Activated CD4-positive, CD25-positive, alpha-beta regulatory T cell treated with anti-CD3 and anti-CD28 coated beads, Interleukin-2, amount 50 U/mL, for 24 hours (primary cell): ENCODE results near the gene CACUL1.
"Not testable (repeated sequence)": the region's sequence is repeated elsewhere in the genome, so short reads cannot be mapped to it uniquely, and the experiment has no call there.

Experiments
- ATAC-seq, 2 donors: fragments of 150-1000 bp; cut with Tn5 transposase; one replicate each; pipeline ENCODE4 v1.10.0; 2021; ENCODE audit warnings: mild to moderate bottlenecking in 1 of 2, moderate library complexity in 1 of 2

CACUL1 gene

DNA sequence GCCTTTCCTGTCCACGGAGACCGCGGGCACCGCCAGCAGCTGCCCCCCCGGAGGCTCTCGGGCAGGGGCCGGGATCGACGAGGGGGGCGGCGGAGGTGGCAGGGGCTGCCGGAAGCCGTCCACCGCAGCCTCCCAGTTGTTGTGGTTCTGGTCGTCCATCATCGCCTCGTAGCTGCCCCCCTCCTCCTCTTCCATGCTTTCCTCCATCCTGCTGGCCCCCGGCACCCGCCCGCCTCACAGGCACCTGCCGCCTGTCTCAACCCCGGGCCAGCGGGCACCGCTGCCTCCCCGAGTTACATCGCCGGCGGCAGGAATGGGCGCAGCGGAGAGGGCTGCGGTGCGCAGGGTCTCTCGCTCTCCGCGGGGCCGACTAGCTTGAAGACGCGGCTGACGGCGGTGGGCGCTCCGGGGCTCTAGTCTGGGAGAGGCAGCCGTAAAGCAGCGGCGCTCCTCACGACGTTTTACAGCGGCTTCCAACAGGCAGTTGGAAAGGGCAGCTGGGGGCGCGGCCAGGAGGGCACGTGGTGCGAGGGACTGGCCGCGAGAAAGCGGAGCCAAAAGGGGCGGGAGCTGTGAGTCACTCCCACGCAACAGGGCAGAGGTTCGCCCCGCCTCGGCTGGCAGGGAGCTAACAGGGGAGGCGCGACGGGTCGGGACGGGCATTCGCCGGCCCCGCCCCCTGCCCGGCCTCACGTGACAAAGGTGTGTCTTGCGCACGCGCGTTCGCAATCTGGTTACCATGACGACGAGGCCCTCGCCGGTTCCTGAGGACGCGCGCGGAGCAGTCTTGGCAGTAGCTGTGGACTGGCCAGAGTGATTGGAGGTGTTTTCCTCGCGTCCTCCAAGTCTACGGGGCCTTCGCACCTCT lies at the start of gene CACUL1:
Gene CACUL1, minus strand, starts transcription at position 415 of the 868 bp plus-strand sequence. Its CDS starts 208 bp downstream, at position 207.
- peak; percentile 96 to 97 for ATAC-seq

DNA sequence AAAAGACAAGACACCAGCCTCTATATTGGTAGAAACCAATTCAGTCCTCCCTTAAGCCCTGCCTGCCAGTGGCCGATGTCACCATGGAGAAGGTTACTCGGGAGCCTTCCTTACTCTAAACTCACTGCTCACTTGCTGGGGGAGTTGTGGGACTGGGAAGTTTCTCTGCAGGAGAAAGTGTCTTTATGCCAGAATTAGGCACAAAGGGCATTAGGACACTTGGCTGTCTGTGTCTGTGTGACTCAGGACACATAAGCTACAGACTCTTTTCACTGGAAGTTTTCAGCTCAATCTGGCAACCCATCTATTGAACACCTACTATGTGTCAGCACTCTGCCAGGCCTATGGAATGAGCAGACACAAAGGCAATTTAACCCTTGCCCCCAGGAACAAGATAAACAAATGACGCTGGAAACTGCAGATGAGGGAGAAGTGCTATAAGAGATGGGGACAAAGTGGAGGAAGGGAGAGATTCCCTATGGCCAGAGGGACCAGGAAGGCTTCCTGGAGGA lies 49.5 kb upstream of the CACUL1 start:
- no peak for ATAC-seq

DNA sequence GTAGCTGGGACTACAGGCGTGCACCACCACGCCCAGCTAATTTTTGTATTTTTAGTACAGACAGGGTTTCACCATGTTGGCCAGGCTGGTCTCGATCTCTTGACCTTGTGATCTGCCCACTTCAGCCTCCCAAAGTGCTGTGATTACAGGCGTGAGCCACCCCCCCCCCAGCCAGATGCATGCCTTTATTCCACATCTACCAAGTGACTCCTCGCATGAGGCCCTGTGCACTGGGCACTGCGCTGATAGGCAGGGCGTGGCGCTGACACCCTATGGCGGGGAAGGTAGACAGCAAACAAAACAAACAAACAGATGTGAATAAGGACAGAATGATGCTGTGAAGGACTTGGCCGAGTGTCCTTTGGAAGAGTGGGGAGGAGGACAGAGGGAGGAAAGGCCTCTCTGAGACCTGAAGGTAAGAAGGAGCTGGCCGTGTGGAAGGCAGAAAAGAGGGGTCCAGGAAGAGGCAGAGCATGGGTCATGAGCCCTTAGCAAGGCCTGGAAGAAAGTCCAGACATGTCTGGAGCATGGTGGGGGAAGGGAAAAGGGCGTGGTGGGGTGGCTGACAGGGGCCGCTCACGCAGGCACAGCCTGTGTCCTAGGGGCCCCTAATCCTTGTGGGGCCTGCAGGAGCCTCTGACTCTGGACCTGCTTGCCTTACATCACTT lies 47.5 kb upstream of the CACUL1 start:
- no peak for ATAC-seq

DNA sequence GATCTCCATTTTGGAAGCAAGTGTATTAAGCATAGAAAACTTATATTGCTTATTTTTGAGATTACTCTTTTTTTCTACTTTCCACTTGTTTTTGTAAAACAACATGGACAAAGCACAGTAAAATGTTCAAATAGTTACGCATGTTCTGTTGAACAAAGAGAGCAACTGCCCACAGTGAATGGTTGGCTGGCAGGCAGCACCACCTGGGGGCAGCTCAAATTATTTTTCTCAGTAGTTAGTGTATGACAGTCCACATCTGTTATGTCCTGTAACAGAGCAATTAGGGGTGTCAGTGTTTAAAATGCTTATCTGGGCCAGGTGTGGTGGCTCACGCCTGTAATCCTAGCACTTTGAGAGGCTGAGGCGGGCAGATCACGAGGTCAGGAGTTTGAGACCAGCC lies 46.1 kb upstream of the CACUL1 start:
- no peak for ATAC-seq

GRCh38 chr10:118799777-118800176 lies 45.0 kb upstream of the CACUL1 start:
- peak in 1 of 2 donors; percentile 48 for ATAC-seq

DNA sequence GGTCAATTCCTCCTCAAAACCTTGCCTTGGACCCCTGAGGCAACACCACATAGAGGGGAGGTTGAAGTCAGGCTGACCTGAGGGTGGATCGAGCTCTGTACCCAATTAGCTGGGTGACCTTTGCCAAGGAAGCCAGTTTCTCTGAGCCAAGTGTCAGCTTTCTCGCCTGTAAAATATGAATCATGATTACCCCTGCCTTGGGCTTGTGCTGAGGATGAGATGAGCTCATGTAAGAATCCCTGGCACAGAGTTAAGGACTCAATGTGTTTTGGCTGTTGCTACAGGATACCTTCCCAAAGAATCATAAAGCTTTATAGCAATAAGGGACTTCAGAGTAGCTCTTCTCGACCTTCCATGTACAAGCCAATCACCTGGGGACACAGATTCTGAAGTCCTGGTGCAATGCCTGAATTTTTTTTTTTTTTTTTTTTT lies 43.5 kb upstream of the CACUL1 start:
- no peak for ATAC-seq

DNA sequence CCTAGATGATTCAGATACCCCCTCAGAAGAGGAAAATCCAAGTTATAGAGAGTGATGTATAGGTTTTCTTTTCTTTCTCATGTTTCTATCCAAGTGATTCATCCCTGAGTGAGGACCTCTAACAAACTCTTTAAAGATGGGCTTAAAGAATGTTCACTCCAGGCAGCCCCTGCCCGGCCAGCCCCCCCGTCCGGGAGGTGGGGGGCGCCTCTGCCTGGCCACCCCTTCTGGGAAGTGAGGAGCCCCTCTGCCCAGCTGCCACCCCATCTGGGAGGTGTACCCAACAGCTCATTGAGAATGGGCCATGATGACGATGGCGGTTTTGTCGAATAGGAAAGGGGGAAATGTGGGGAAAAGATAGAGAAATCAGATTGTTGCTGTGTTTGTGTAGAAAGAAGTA lies 40.2 kb upstream of the CACUL1 start:
- not testable (repeated sequence) for ATAC-seq

GRCh38 chr10:118793545-118793944 lies 38.8 kb upstream of the CACUL1 start:
- no peak for ATAC-seq

GRCh38 chr10:118792526-118792925 lies 37.8 kb upstream of the CACUL1 start:
- ATAC-seq = no peak

DNA sequence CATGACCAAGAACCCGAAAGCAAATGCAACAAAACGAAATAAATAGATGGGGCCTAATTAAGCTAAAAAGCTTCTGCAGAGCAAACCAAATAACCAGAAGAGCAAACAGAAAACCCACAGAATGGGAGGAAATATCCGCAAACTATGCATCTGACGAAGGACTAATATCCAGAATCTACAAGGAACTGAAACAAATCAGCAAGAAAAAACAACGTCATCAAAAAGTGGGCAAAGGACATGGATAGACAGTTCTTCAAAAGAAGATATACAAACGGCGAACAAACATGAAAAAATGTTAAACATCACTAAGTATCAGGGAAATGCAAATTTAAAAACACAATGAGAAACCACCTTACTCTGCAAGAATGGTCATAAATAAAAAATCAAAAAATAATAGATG lies 35.3 kb upstream of the CACUL1 start:
- no peak for ATAC-seq

GRCh38 chr10:118785551-118785950 lies 30.8 kb upstream of the CACUL1 start:
- no peak for ATAC-seq

- ATAC-seq = no peak
Observed at GRCh38 chr10:118783776-118784545, 29.2 kb upstream of the CACUL1 start.

DNA sequence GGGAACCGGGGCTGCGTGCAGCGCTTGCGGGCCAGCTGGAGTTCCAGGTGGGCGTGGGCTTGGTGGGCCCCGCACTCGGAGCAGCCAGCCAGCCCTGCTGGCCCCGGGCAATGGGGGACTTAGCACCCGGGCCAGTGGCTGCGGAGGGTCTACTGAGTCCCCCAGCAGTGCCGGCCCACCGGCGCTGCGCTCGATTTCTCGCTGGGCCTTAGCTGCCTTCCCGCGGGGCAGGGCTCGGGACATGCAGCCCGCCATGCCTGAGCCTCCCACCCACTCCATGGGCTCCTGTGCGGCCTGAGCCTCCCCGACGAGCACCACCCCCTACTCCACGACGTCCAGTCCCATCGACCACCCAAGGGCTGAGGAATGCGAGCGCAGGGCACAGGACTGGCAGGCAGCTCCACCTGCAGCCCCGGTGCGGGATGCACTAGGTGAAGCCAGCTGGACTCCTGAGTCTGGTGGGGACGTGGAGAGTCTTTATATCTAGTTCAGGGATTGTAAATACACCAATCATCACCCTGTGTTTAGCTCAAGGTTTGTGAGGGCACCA lies 28.2 kb upstream of the CACUL1 start:
- ATAC-seq = not testable (repeated sequence)

- ATAC-seq = no peak
Observed at GRCh38 chr10:118781541-118781940, 26.8 kb upstream of the CACUL1 start.

DNA sequence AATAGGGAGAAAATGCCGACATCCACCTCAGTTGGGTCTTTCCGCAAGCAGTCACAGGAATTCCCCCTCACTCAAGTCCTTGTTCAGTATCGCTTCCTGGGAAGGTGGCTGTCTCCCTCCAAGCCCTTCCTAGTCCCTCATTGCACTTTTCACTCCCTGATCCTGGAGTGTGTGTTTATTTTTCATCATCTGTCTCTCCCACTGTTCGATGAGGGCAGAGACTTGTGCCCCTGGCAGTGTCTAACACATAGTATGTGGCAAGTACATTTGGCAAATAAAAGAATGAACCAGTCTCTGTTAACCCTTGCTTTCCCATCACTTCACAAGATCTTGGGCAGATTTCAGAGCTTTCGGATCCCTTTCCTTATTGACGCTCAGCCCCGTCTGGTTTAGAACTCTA lies 24.0 kb upstream of the CACUL1 start:
- ATAC-seq = no peak

- no peak for ATAC-seq
Observed at GRCh38 chr10:118776960-118777359, 22.2 kb upstream of the CACUL1 start.

GRCh38 chr10:118776033-118776432 lies 21.3 kb upstream of the CACUL1 start:
- ATAC-seq = no peak

GRCh38 chr10:118775478-118775877 lies 20.7 kb upstream of the CACUL1 start:
- ATAC-seq = no peak

GRCh38 chr10:118773041-118773440 lies 18.3 kb upstream of the CACUL1 start:
- ATAC-seq = no peak

DNA sequence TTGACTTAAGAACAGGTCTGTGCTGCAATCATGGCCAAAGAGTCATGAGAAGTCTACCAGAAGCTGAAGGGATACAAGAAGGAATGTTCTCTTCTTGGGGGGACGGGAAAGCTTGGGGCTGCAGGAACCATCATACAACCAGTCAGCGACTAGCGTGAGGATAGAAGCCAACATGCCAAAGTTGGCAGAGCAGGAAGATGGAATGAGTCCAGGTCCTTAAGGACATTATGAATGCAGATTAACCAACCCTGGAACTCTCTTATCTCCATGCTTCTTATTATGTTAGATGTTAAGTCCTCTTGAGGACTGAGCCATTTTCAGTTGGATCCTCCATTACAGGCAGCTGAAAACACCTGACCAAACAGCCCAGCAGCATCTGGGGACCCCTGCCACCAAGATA lies 17.2 kb upstream of the CACUL1 start:
- no peak for ATAC-seq

DNA sequence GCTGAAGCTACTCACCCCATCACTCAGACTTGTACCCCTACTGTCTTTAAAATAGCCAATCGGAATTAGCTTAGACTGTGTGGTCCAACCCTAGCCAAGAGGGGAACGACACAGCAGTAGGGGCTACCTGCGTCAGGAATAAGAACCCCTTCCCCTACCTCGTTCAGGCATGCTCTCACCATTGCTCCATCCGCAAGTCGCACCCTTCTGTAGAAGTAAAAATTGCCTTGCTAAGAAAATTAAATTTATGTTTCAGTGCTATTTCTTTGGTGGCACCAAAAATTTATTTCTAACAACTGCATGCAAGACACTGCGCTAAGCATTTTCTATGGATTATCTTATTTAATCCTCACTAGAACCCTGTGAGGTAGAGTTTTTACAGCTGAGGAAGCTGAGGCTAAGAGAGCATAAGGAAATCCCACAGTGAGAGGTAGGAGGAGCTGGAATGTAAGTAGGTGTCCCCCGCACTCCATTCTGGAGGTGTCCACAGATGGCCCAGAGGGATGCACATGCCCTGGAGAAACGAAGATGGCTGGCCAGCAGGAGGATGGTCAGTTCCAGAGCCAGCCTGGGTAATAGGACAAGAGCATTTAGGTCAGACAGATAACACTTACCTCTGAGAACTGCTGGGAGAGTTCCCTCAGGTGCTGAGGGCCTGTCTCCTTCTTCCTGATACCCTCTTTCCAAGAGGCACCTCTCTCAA lies 15.3 kb upstream of the CACUL1 start:
- ATAC-seq = no peak
